IPS-18a (cell line): ENCODE measurements around the gene ACKR3.
A peak's percentile ranks its signal among the peaks of the same experiment; 100 is the strongest.

Experiments used
- H3K27ac ChIP-seq: one replicate; pipeline ENCODE4 v1.5.1; 2013; ENCODE audit warnings: low read length
- H3K27me3 ChIP-seq: one replicate; pipeline ENCODE4 v1.6.1; 2013; ENCODE audit warnings: mild to moderate bottlenecking, low read length; ENCODE audit not compliant: control insufficient read depth, insufficient read depth
- H3K36me3 ChIP-seq: one replicate; pipeline ENCODE4 v1.6.1; 2013; ENCODE audit warnings: low read depth, low read length; ENCODE audit not compliant: control insufficient read depth
- H3K4me1 ChIP-seq: one replicate; pipeline ENCODE4 v1.6.1; 2013; ENCODE audit warnings: low read depth, low read length; ENCODE audit not compliant: control insufficient read depth
- H3K4me3 ChIP-seq: one replicate; pipeline ENCODE4 v1.5.1; 2013; ENCODE audit warnings: low read length
- H3K9ac ChIP-seq: one replicate; pipeline ENCODE4 v1.6.1; 2013; ENCODE audit warnings: mild to moderate bottlenecking, low read length, moderate library complexity
- H3K9me3 ChIP-seq: one replicate; pipeline ENCODE4 v1.6.1; 2013; ENCODE audit warnings: low read depth, low read length; ENCODE audit not compliant: control insufficient read depth

Gene ACKR3

DNA sequence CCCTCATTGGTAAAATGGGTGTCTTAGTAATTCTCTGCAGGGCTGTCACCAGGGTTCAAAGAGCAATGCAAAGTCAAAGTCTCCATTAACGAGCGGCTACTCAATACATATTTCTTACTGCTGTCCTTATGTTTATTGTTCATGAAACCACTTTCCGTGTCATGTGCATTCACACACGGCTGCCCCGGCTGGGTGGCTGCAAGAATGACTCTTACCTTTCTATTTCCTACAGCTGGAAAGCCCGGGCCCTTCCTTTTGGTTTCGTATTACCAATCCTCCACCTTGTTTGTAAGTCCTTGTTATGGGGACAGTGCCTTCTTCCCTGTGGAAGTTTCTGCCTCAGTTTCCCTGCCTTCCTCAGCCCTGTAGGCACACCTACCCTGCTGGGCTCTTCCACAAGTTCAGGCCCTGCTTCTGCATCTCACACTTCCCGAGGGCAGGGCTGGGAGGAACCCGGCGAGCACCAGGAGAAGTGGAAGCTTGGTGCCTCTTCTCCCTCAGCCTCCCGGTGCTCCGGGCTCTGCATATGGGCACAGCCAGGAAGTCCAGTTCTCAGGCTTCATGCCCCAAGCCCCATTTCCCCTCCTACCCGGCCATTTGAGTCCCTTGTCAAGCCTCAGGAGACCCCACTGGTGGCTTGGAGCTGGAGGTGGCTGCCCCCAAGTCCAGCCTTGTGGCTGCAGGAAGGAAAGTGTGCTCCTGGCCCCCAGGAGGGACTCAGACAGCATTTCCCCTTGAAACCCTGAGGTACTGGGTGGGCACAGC, 18.7 kb upstream of the ACKR3 start:
- H3K9ac ChIP-seq, result no peak overlapping the region
- H3K27ac ChIP-seq, result no peak overlapping the region
- H3K4me1 ChIP-seq, result peaks cover 20% of the 10 kb centered on the region
- no peaks in the 10 kb centered on the region for H3K9me3 ChIP-seq
- no peak overlapping the region for H3K4me3 ChIP-seq
- no peaks in the 10 kb centered on the region for H3K27me3 ChIP-seq
- no peaks in the 10 kb centered on the region for H3K36me3 ChIP-seq

DNA sequence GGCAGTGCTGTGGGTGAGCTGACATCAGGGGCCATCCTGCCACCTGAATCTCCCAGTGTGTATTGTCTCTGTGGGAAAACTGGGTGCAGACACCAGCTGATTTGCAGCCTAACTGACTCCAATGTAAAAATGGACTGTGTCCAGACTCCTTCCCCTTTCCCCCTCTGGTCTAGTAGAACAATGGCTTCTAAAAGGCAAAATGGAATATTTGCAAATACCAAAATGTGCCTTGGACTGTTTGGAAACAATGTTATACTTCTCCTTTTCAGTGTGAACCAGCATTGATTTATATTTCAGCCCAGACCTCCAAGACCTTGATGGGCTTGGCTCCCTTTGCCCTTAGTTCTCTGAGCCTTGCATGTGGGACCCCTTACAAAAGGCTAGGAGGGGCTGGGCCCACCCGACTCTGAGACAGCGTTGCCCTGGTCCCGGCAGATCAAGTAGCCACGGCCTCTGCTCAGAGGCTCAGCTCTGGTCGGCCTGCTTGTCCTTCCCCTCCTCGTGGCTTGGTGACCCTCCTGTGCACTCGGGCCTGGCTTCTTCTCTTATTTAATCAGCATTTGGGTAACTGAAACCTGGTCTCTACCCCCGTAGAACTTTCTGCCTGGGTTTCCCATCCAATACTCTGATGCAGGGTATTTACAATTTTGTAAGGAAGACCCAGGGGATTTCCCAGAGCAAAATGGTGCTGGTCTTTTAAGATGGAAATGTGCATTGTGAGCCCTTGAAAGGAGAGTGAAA, 18.0 kb upstream of the ACKR3 start:
- Histone ChIP-seq H3K4me3 (peak overlapping the region; percentile 7), H3K9ac (peak overlapping the region; percentile 7), H3K4me1 (peaks cover 20% of the 10 kb centered on the region), H3K27me3 (no peaks in the 10 kb centered on the region), H3K9me3 (no peaks in the 10 kb centered on the region), H3K27ac (no peak overlapping the region), H3K36me3 (no peaks in the 10 kb centered on the region)

DNA sequence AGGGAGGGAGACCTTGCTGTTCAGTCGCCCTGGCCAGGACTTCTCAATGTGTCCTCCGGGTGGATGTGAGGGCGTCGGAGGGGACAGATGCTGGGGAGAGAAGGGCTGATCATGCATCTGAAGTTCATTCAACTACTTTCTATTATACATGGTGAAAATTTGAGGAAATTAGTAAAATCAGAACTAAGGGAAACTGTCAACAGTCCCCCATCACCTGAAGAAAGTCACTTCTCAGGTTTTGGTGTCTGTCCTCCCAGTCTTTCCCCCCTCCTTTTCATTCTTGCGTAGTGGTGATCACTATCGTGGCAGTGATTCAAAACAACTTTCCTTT, 17.4 kb upstream of the ACKR3 start:
- Histone ChIP-seq H3K9me3 (no peaks in the 10 kb centered on the region), H3K36me3 (no peaks in the 10 kb centered on the region), H3K4me1 (peaks cover 20% of the 10 kb centered on the region), H3K9ac (no peak overlapping the region), H3K4me3 (peak overlapping the region; percentile 7), H3K27ac (no peak overlapping the region), H3K27me3 (no peaks in the 10 kb centered on the region)

DNA sequence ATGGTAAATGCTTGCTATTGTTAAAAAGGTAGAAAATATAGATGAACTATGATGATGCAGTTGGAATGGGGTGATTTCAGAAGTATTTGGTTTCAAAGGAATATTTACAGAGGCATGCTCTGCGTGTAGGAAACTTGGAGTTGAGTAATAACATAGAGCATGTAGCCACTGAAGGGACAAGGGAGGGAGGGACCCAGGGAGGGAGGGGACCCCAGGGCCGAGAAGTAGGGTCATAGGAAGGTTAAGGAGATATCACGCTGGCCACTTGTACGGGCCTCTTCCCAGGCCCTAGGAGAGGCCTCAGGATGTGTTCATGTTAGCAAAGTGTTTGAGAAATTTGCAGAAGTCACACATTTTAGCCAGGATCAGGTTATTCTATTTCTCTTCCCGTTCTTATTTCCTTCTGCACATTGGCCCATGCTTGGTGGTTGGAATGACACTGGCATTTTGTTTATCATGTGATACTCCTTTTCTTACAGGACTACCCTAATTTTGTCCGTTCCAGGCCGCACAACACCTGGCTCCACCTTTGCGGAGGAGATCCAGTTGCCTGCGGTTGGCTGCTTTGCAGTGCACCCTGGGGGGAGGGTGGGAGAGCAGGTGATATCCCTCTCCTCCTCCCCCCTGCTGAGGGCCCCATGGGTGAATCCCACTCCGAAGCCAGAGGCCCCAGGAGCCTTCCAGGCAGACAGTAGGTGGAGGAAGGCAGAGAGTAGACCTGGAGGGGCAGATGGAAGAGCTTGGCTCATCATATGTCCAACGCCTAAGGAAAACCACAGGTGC, 16.9 kb upstream of the ACKR3 start:
- H3K4me1 ChIP-seq, result peaks cover 20% of the 10 kb centered on the region
- no peaks in the 10 kb centered on the region for H3K27me3 ChIP-seq
- no peaks in the 10 kb centered on the region for H3K36me3 ChIP-seq
- H3K9me3 ChIP-seq, result no peaks in the 10 kb centered on the region
- H3K9ac ChIP-seq, result no peak overlapping the region
- no peak overlapping the region for H3K27ac ChIP-seq
- H3K4me3 ChIP-seq, result peak overlapping the region; percentile 7

DNA sequence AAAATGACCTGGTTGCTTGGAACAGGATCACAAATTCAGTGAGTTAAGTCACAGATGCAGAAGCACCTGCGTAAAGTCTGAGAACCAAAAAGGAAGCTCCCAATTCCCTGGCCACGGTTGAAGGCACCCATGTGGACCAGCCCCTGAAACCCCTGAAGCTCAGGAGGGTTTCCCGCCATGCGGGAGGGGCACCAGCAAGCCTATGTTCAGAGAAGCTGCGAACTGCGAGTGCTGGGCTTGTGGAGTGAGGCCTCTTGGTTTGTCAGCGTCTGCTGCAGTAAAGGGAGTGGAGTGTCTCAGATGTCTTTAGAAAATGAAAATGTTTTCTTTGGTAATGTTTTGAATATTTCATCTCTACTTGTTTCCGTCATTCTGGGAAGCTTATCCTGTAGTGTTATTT, 16.1 kb upstream of the ACKR3 start:
- no peaks in the 10 kb centered on the region for H3K9me3 ChIP-seq
- no peaks in the 10 kb centered on the region for H3K27me3 ChIP-seq
- peaks cover 20% of the 10 kb centered on the region for H3K4me1 ChIP-seq
- H3K4me3 ChIP-seq, result no peak overlapping the region
- no peak overlapping the region for H3K9ac ChIP-seq
- no peaks in the 10 kb centered on the region for H3K36me3 ChIP-seq
- H3K27ac ChIP-seq, result no peak overlapping the region

DNA sequence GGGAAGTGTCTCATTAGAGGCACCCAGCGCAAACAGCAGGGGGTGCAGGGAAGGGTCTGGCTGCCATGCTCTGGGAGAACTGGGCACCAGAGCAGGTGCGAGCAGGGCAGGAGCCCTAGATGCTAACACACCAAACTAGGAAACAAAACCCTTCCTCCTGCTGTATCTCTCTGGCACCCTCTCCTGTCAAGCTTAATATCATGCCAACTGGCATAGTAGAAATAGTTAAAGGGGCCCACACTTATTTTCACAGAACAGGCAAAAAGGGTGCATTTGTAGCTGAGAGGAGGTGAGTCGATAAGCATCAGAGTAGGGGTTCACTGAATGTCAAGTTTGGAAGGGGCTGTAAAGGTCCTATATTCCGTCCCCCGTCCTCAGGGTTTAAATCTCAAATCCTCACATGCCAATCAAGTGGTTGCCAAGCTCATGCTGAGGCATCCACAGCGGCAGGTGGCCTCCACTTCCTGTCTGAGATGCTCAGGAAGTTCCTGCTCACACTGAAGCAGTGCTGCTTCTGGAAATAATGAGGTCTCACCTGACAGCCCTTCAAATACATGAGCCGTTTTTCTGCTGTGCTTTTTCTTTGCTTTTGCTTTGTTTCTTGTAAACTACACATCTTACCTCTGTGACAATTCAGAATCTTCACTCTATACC, 14.9 kb upstream of the ACKR3 start:
- H3K4me1 ChIP-seq, result peaks cover 20% of the 10 kb centered on the region
- no peak overlapping the region for H3K9ac ChIP-seq
- no peak overlapping the region for H3K4me3 ChIP-seq
- no peaks in the 10 kb centered on the region for H3K36me3 ChIP-seq
- H3K27ac ChIP-seq, result no peak overlapping the region
- H3K27me3 ChIP-seq, result no peaks in the 10 kb centered on the region
- H3K9me3 ChIP-seq, result no peaks in the 10 kb centered on the region

DNA sequence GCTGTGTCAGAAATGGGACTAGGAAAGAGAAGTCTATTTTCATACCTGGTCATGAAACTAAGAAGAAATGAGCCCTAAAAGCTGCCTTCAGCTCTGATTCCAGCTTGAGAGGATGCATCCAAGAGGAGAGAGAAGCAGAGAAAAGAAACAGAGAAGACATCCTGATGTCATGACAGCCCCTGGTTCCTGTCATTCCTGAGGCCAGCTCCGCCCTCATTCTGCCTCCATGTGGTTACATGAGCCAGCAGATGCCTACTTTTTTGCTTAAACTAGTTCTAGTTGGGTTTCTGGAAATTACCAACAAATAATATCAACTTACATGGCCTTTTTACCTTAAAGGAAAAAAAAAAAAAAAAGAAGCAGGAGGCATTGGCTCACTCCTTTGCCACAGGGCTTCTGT, 14.1 kb upstream of the ACKR3 start:
- Histone ChIP-seq H3K4me3 (no peak overlapping the region), H3K9ac (no peak overlapping the region), H3K27ac (no peak overlapping the region), H3K36me3 (no peaks in the 10 kb centered on the region), H3K27me3 (no peaks in the 10 kb centered on the region), H3K9me3 (no peaks in the 10 kb centered on the region), H3K4me1 (peaks cover 20% of the 10 kb centered on the region)

DNA sequence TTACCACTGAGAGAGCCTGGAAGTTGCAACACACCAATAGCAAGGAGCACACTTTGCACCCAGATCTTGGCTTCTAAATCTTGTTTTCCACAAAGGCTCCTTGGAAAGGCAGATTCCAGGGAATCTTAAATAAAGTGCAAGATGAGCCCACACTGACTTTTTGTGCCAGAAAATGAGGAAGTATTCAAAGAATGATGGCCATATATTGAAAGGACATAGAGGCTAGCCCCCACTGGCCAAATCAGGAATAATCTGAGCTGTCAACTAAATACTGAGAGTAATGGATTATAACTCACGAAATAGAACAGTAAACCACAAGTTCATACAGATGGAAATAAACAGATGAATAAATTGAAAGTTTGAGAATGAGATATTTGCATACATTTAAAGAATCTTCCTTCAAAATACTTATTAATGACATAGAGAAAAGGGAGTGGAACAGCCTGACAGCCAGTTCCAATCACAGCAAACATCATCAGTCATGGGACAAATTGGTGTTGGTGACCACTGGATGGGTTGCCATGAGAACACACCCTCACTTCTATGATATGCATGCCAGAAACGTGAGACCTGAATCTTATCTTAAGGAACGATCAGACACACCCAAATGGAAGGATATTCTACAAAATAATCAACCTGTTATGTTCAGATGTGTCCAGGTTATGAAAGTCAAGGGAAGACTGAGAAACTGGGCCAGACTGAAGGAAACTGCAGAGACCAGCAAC, 12.2 kb upstream of the ACKR3 start:
- no peak overlapping the region for H3K9ac ChIP-seq
- H3K9me3 ChIP-seq, result no peaks in the 10 kb centered on the region
- H3K4me3 ChIP-seq, result no peak overlapping the region
- H3K27me3 ChIP-seq, result no peaks in the 10 kb centered on the region
- no peaks in the 10 kb centered on the region for H3K36me3 ChIP-seq
- H3K27ac ChIP-seq, result no peak overlapping the region
- peaks cover 4% of the 10 kb centered on the region for H3K4me1 ChIP-seq

DNA sequence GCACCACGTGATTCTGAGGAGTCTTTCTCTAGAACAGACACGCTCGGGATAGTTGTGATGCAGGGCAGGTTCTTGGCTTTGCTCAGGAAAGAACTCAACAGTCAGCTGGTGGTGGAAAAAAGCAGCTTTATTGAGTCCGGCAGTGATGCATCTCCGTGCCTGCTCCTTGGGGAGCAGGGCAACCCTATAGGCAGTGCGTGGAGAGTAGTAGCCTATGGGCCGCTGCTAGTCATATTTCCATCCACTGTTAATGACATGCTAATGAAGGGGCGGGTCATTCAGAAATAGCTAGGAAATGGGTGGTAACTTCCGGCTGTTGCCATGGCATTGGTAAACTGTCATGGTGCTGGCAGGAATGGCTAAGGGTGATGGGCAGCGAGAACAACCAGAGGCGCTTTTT, 11.6 kb upstream of the ACKR3 start:
- no peak overlapping the region for H3K4me3 ChIP-seq
- no peaks in the 10 kb centered on the region for H3K36me3 ChIP-seq
- H3K9ac ChIP-seq, result no peak overlapping the region
- H3K9me3 ChIP-seq, result no peaks in the 10 kb centered on the region
- no peaks in the 10 kb centered on the region for H3K4me1 ChIP-seq
- no peak overlapping the region for H3K27ac ChIP-seq
- no peaks in the 10 kb centered on the region for H3K27me3 ChIP-seq

DNA sequence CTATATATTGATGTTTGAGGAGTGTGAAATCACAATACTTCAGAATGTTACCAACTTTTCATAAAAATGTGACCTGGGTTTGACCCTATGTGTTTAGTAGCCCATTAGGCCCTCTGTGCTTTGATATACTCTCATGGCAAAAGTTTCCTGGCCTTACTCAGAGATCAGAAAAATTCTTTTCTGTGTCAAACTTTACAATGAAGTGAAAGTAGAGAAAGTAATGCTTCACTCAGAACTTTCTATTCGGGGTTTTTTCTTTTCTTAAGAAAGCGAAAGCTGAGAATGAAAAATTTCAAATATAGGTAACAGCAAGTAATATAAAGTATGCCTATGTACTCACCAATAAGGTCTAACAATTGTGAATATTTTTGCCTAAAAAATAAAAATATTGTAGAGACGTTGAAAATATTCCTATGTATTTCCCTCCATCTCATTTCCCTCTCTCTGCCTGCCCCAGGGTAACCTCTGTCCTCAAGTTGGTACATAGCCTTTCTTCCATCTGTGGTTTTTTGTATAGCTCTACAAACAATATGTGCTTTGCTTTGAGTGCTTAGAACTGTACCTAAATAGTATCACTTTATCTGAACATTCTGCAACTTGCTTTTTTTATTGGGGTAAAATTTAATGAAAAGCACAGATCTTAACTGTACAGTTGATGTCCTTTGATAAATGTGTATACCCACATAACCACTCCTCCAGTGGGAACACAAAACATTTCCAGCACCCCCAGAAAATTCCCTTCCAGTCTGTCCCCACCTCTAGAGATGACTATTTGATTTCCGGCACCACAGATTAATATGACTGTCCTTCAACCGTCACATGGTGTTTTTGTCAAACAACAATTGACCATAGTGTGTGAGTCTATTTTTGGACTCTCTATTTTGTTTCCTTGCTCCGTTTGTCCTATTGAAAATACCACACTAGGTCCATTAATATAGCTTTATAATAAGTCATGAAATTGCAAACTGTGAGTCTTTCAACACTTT, 10.3 kb upstream of the ACKR3 start:
- Histone ChIP-seq H3K36me3 (no peaks in the 10 kb centered on the region), H3K27ac (no peak overlapping the region), H3K9me3 (no peaks in the 10 kb centered on the region), H3K4me3 (no peak overlapping the region), H3K9ac (no peak overlapping the region), H3K4me1 (no peaks in the 10 kb centered on the region), H3K27me3 (peaks cover 2% of the 10 kb centered on the region)
